K562 (cell line): ENCODE data around the gene BRWD1. TPM values are rescaled to one million over a fixed set of nuclear protein-coding genes. Genes with fewer than 3 reads are reported as not detected.
A peak's percentile ranks its signal among the peaks of the same experiment; 100 is the strongest.

Experiments
- ATAC-seq: fragments of 200-7000 bp; cut with Tn5 transposase; 3 replicates; pipeline ENCODE4 v1.9.1; 2020; ENCODE audit warnings: moderate library complexity
- BruUV-seq: library from RNA; stranded (reverse); fragments of 400-500 nt; replicated peaks from 2 replicates; lab custom pipeline; 2021; lab: Mats Ljungman, UMichigan
- CTCF ChIA-PET: fragments of 300-600 bp; formaldehyde crosslinking; extraction: SDS; loops from one replicate; lab custom pipeline; 2021; ENCODE audit warnings: low intra/inter-chr PET ratio; lab: Yijun Ruan, JAX
- POLR2A ChIA-PET: fragments of 300-600, 350-650 bp; sonication (Branson Sonifier 250); formaldehyde crosslinking; extraction: SDS; loops from one replicate; lab custom pipeline; 2021; ENCODE audit warnings: antibody characterized with exemption, inconsistent platforms; lab: Yijun Ruan, JAX
- DNase-seq, 4 experiments: peaks; one replicate each; pipeline versions ENCODE4 v3.0.0 to v3.0.0-alpha.2; 2011 to 2018; ENCODE audit warnings: low spot score in 3 of 4, mixed read lengths in 3 of 4; ENCODE audit errors: extremely low read depth in 1 of 4
- FAIRE-seq: peaks from 2 replicates; lab custom pipeline; 2011; peaks lifted over from hg19 to GRCh38; lab: Jason Lieb, UNC
- H2AFZ ChIP-seq: 2 replicates; pipeline ENCODE4 v1.6.0; 2011; ENCODE audit warnings: low read depth, low read length, control low read depth, inconsistent platforms
- H3K27ac ChIP-seq: fragments of 200-600 bp; 3 replicates; pipeline ENCODE4 v1.8.0; 2011; ENCODE audit warnings: low read depth, mild to moderate bottlenecking, control low read depth, inconsistent platforms, low read length, moderate library complexity, mixed read lengths; ENCODE audit errors: extremely low read depth
- H3K27me3 ChIP-seq, 2 experiments: fragments of 300-600 bp in 1 of 2; 2 replicates in 1 of 2; 3 replicates in 1 of 2; pipeline versions ENCODE4 v1.6.0 to v1.8.0; 2011; ENCODE audit warnings: inconsistent platforms in 2 of 2, low read length in 2 of 2, mild to moderate bottlenecking in 1 of 2, mixed read lengths in 1 of 2, moderate library complexity in 1 of 2; ENCODE audit not compliant: control insufficient read depth in 2 of 2, insufficient read depth in 2 of 2
- H3K36me3 ChIP-seq: fragments of 300-600 bp; 3 replicates; pipeline ENCODE4 v1.8.0; 2011; ENCODE audit warnings: mild to moderate bottlenecking, low read length, inconsistent platforms; ENCODE audit not compliant: control insufficient read depth, insufficient read depth
- H3K4me1 ChIP-seq, 2 experiments: fragments of 200-600 bp in 1 of 2; replicated peaks in 1 of 2; 2 replicates in 1 of 2; 3 replicates in 1 of 2; pipeline versions ENCODE4 v1.5.1 to v1.8.0; 2011; ENCODE audit warnings: inconsistent platforms in 2 of 2, low read length in 2 of 2, mild to moderate bottlenecking in 1 of 2, mixed read lengths in 1 of 2, moderate library complexity in 1 of 2; ENCODE audit not compliant: control insufficient read depth in 2 of 2, insufficient read depth in 2 of 2
- H3K4me2 ChIP-seq: 2 replicates; pipeline ENCODE4 v1.6.1; 2011; ENCODE audit warnings: low read length, control low read depth, inconsistent platforms, mixed read lengths; ENCODE audit not compliant: insufficient read depth
- H3K4me3 ChIP-seq: fragments of 200-600 bp; sonication (generic), shearing (Covaris generic); 2 replicates; pipeline ENCODE4 v1.5.1; 2016; ENCODE audit warnings: control low read depth, inconsistent platforms
- H3K79me2 ChIP-seq: fragments of 200-600 bp; 3 replicates; pipeline ENCODE4 v1.8.0; 2011; ENCODE audit warnings: low read length, inconsistent platforms; ENCODE audit not compliant: control insufficient read depth, insufficient read depth
- H3K9ac ChIP-seq, 2 experiments: 2 replicates each; pipeline versions ENCODE4 v1.6.0 to v1.6.1; 2011; ENCODE audit warnings: low read depth in 2 of 2, low read length in 2 of 2, control low read depth in 1 of 2, inconsistent platforms in 1 of 2, mild to moderate bottlenecking in 1 of 2, mixed read lengths in 1 of 2; ENCODE audit not compliant: insufficient read depth in 1 of 2
- H3K9me1 ChIP-seq: one replicate; pipeline ENCODE4 v1.6.0; 2011; ENCODE audit warnings: inconsistent platforms, mild to moderate bottlenecking, low read length, moderate library complexity; ENCODE audit not compliant: control insufficient read depth, insufficient read depth
- H3K9me3 ChIP-seq: replicated peaks from 2 replicates; pipeline ENCODE4 v1.5.1; 2011; ENCODE audit warnings: low read depth, low read length, inconsistent platforms; ENCODE audit not compliant: control insufficient read depth, insufficient read depth
- H4K20me1 ChIP-seq: replicated peaks from 2 replicates; pipeline ENCODE4 v1.6.1; 2011; ENCODE audit warnings: low read length, inconsistent platforms, mixed read lengths; ENCODE audit not compliant: control insufficient read depth, insufficient read depth
- BHLHE40 ChIP-seq: IDR thresholded peaks from 2 replicates; pipeline ENCODE4 v1.6.1; 2011; ENCODE audit warnings: low read length, improper control_type of control experiment
- CBX2 ChIP-seq: fragments of 200-600 bp; sonication (generic); IDR thresholded peaks from one replicate; pipeline ENCODE4 v1.6.1; 2012; ENCODE audit warnings: mild to moderate bottlenecking, low read length, inconsistent platforms; ENCODE audit not compliant: insufficient read depth, poor library complexity, severe bottlenecking
- CBX5 ChIP-seq: IDR thresholded peaks from 2 replicates; pipeline ENCODE4 v1.6.1; 2014; ENCODE audit warnings: low read depth, borderline replicate concordance
- CXXC5 ChIP-seq: fragments of 250-450 bp; sonication (Bioruptor Pico); IDR thresholded peaks from 2 replicates; pipeline ENCODE4 v1.8.0; 2022; ENCODE audit warnings: inconsistent platforms, mild to moderate bottlenecking, moderate library complexity
- ETV5 ChIP-seq: sonication (generic); formaldehyde crosslinking; IDR thresholded peaks from 2 replicates; pipeline ENCODE4 v1.4.0; 2020; ENCODE audit warnings: low read depth, mild to moderate bottlenecking, missing genetic modification reagents
- FOXJ2 ChIP-seq: fragments of 200-800 bp; sonication (Bioruptor generic); IDR thresholded peaks from 2 replicates; pipeline ENCODE4 v1.6.1; 2016; ENCODE audit warnings: missing genetic modification characterization, missing compliant biosample characterization
- FOXJ3 ChIP-seq: sonication (generic); formaldehyde crosslinking; IDR thresholded peaks from 2 replicates; pipeline ENCODE4 v1.4.0; 2020; ENCODE audit warnings: mild to moderate bottlenecking, missing genetic modification reagents
- HES1 ChIP-seq: fragments of 450-650 bp; IDR thresholded peaks from 2 replicates; pipeline ENCODE4 v1.6.1; 2016; ENCODE audit warnings: low read depth, mild to moderate bottlenecking, moderate library complexity
- MYNN ChIP-seq, 2 experiments: sonication (generic); formaldehyde crosslinking in 1 of 2; IDR thresholded peaks; 2 replicates each; pipeline versions ENCODE4 v1.5.0 to v1.6.1; 2016 to 2020; ENCODE audit warnings: antibody characterized with exemption in 1 of 2, missing genetic modification reagents in 1 of 2
- NFYB ChIP-seq: IDR thresholded peaks from 2 replicates; pipeline ENCODE4 v1.6.1; 2011; ENCODE audit warnings: mild to moderate bottlenecking, moderate library complexity; ENCODE audit not compliant: insufficient read length; ENCODE audit errors: extremely low read depth
- NR1H2 ChIP-seq: sonication (generic); formaldehyde crosslinking; IDR thresholded peaks from 2 replicates; pipeline ENCODE4 v1.4.0; 2020; ENCODE audit warnings: mild to moderate bottlenecking, missing genetic modification reagents
- PHF20 ChIP-seq: fragments of 450-650 bp; IDR thresholded peaks from 2 replicates; pipeline ENCODE4 v1.6.1; 2018; ENCODE audit not compliant: partially characterized antibody
- PTRF ChIP-seq: fragments of 450-650 bp; IDR thresholded peaks from 2 replicates; pipeline ENCODE4 v1.6.1; 2016; ENCODE audit warnings: mild to moderate bottlenecking, missing genetic modification characterization, missing compliant biosample characterization
- RAD21 ChIP-seq, 2 experiments: fragments of 250-450 bp in 1 of 2; fragments of 450-650 bp in 1 of 2; sonication (Bioruptor Pico) in 1 of 2; formaldehyde crosslinking in 1 of 2; IDR thresholded peaks in 1 of 2; conservative IDR thresholded peaks in 1 of 2; 2 replicates each; pipeline versions ENCODE4 v1.4.0 to v1.8.0; 2020 to 2022; ENCODE audit warnings: mild to moderate bottlenecking in 2 of 2, moderate library complexity in 1 of 2
- TCF7L2 ChIP-seq: fragments of 150-350 bp; IDR thresholded peaks from 2 replicates; pipeline ENCODE4 v1.6.1; 2016; ENCODE audit warnings: low read depth, mild to moderate bottlenecking, low read length, moderate library complexity
- ZNF133 ChIP-seq: fragments of 250-450 bp; sonication (Bioruptor Pico); IDR thresholded peaks from 2 replicates; pipeline ENCODE4 v1.4.0; 2020; ENCODE audit warnings: mild to moderate bottlenecking
- ZNF24 ChIP-seq: fragments of 450-650 bp; IDR thresholded peaks from 2 replicates; pipeline ENCODE4 v1.6.1; 2016
- ZNF41 ChIP-seq: fragments of 250-450 bp; sonication (Bioruptor Pico); conservative IDR thresholded peaks from 2 replicates; pipeline ENCODE4 v1.4.0; 2020; ENCODE audit warnings: mild to moderate bottlenecking
- ZNF512 ChIP-seq: IDR thresholded peaks from 2 replicates; pipeline ENCODE4 v1.6.1; 2016; ENCODE audit warnings: missing genetic modification characterization, missing compliant biosample characterization
- WGBS: fragments of 100-300 bp; shearing (Covaris generic); methylation state at CpG from one replicate; pipeline ENCODE4 v1.1.6; 2016; ENCODE audit warnings: low coverage, mixed read lengths; ENCODE audit not compliant: insufficient coverage; ENCODE audit errors: missing lambda C conversion rate; 5-methylcytosine and 5-hydroxymethylcytosine counted together
- in situ Hi-C: fragments of 300-500 bp; cut with MboI; formaldehyde crosslinking; loops from 4 replicates; pipeline ENCODE4 v1.15.0; 2018; ENCODE audit warnings: inconsistent platforms, mixed read lengths
- intact Hi-C: fragments of 100-400 bp; cut with micrococcal nuclease; formaldehyde crosslinking; loops from 2 replicates; pipeline ENCODE4 v1.14.2; 2022
- polyA plus RNA-seq, 8 experiments: library from polyadenylated mRNA; depleted of rRNA in 4 of 8; stranded (reverse) in 5 of 8; unstranded in 3 of 8; fragments of >200 nt; fragmentation: Nextera tagmentation in 2 of 8; fragmentation: Illumina TruSeq in 1 of 8; extraction: Ambion mirVana in 2 of 8; extraction: Trizol in 1 of 8; gene quantifications; 2 replicates each; pipeline versions ENCODE4 v1.2.1 to v1.2.3, GENCODE V29; 2011 to 2014; ENCODE audit warnings: inconsistent platforms in 1 of 8, missing spikeins in 1 of 8
- total RNA-seq, 7 experiments: library from RNA; depleted of rRNA in 6 of 7; stranded (reverse); fragments of >200 nt in 6 of 7; fragmentation: Illumina TruSeq in 2 of 7; extraction: Trizol in 2 of 7; gene quantifications; 2 replicates each; pipeline versions ENCODE4 v1.2.1 to v1.2.3, GENCODE V29; 2011 to 2021; ENCODE audit warnings: low replicate concordance in 1 of 7
- TF ChIP-seq, protein P1 (sequence below): IDR thresholded peaks from 2 replicates; pipeline ENCODE4 v1.6.1; 2012; ENCODE audit warnings: low read depth, low read length, improper control_type of control experiment, borderline replicate concordance

BRWD1 gene
- total and polyA plus RNA-seq, 9 of the 15 experiments (the other 6 are each of a cell fraction or from before 2014, with no cell fraction given) = 10.1 to 60.2 (median 34.1) TPM

DNA sequence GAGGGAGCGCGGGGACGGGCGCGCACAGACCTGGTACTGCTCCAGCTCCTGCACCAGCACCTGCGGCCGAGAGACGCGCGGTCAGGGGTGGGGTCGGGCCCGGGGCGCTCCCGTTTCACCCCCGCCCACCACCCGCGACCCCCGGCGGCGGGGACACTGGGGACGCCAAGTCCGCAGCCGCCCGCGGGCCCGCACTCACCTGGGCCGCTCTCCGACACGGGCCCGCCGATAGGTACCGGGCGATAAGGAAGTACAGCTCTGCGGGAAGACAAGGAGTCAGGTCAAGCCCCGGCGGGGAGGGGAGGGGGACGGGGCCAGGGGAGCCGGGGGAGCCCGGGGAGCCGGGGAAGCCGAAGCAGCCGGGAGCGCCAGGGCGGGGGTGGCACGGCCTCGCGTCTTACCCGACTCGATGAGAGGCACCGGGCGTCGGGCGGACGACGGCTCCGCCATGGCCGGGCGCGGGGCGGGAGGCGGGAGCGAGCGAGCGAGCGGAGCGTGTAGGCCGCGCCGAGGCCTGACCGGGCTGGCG is 326 bp downstream of the BRWD1 start:
- H3K9me1 ChIP-seq = no peaks in the 10 kb centered on the region
- H3K79me2 ChIP-seq = peaks cover 62% of the 10 kb centered on the region
- ChIA-PET CTCF (interaction anchor here (1.7 kb wide), 1 partner anchor 75 kb away, joined by 14 read pairs; no protein-coding TSS in a partner anchor), POLR2A (interaction anchor here (0.7 to 7.1 kb wide), 12 partner anchors 8 to 129 kb away, joined by 3 to 73 read pairs (median 4); partner anchors contain the start of gene HMGN1)
- H4K20me1 ChIP-seq = peaks cover 9% of the 10 kb centered on the region
- DNase-seq (peak in 3 of 4 experiments; percentile 67 to 82 (median 81)), FAIRE-seq (no peak), ATAC-seq (peak; percentile 73)
- H3K9ac ChIP-seq = peak overlapping the region; percentile 95 to 98; a peak in 3 of 4 replicates
- peaks cover 27 to 37% of the 10 kb centered on the region in 2 experiments for H3K4me1 ChIP-seq
- peaks cover 34% of the 10 kb centered on the region for H3K36me3 ChIP-seq
- no peaks in the 10 kb centered on the region for H3K27me3 ChIP-seq
- in situ Hi-C loops (no loop called here), intact Hi-C loops (loop anchor here (1.0 to 10.0 kb wide), 5 partner anchors 36 to 128 kb away; partner anchors contain the start of genes HMGN1 and PSMG1)
- BruUV-seq = no TSS peak
- peak overlapping the region; percentile 99; the same call in 1 of the 2 replicates for H3K4me2 ChIP-seq
- peak overlapping the region; percentile 97 for H3K27ac ChIP-seq
- no peaks in the 10 kb centered on the region for H3K9me3 ChIP-seq
- H3K4me3 ChIP-seq = peak overlapping the region; percentile 62
- 0% methylated on average over 19 of the region's 71 CpGs for WGBS
- H2AFZ ChIP-seq = peak overlapping the region; percentile 65; the same call in 1 of the 2 replicates
- TF ChIP-seq NR1H2 (no peak), BHLHE40 (no peak), RAD21 (CRISPR knock-in tag; conservative IDR thresholded peaks at IDR 0.05 in 1 of 2, IDR thresholded peaks at IDR 0.05 in 1 of 2) (no peak), FOXJ2 (tag) (no peak), TCF7L2 (no peak), PHF20 (no peak), PTRF (tag) (no peak), CXXC5 (CRISPR knock-in tag) (no peak), ZNF41 (CRISPR knock-in tag) (no peak), ZNF24 (no peak), NFYB (no peak), FOXJ3 (CRISPR knock-in tag) (no peak), ETV5 (CRISPR knock-in tag) (no peak), ZNF512 (no peak), CBX5 (no peak), MYNN (IDR thresholded peaks at IDR 0.05) (no peak), MYNN (CRISPR knock-in tag; IDR thresholded peaks at IDR 0.05) (no peak), HES1 (no peak), CBX2 (no peak), ZNF133 (CRISPR knock-in tag) (no peak)
- TF ChIP-seq, protein P1, sequence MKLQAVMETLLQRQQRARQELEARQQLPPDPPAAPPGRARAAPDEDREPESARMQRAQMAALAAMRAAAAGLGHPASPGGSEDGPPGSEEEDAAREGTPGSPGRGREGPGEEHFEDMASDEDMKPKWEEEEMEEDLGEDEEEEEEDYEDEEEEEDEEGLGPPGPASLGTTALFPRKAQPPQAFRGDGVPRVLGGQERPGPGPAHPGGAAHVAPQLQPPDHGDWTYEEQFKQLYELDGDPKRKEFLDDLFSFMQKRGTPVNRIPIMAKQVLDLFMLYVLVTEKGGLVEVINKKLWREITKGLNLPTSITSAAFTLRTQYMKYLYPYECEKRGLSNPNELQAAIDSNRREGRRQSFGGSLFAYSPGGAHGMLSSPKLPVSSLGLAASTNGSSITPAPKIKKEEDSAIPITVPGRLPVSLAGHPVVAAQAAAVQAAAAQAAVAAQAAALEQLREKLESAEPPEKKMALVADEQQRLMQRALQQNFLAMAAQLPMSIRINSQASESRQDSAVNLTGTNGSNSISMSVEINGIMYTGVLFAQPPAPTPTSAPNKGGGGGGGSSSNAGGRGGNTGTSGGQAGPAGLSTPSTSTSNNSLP = no peak
